ENCODE results near the gene GJB2. TPM values are rescaled to one million over a fixed set of nuclear protein-coding genes. Genes with fewer than 3 reads are reported as not detected.
A peak's percentile ranks its signal among the peaks of the same experiment; 100 is the strongest.

Gene GJB2
- total RNA-seq, 1 donor from 2014 or later = not detected

DNA sequence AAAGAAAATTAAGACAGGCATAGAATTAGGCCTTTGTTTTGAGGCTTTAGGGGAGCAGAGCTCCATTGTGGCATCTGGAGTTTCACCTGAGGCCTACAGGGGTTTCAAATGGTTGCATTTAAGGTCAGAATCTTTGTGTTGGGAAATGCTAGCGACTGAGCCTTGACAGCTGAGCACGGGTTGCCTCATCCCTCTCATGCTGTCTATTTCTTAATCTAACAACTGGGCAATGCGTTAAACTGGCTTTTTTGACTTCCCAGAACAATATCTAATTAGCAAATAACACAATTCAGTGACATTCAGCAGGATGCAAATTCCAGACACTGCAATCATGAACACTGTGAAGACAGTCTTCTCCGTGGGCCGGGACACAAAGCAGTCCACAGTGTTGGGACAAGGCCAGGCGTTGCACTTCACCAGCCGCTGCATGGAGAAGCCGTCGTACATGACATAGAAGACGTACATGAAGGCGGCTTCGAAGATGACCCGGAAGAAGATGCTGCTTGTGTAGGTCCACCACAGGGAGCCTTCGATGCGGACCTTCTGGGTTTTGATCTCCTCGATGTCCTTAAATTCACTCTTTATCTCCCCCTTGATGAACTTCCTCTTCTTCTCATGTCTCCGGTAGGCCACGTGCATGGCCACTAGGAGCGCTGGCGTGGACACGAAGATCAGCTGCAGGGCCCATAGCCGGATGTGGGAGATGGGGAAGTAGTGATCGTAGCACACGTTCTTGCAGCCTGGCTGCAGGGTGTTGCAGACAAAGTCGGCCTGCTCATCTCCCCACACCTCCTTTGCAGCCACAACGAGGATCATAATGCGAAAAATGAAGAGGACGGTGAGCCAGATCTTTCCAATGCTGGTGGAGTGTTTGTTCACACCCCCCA lies 3.8 kb downstream of the GJB2 start:
- Mint-ChIP-seq H3K4me1 (ENCODE audit: low read depth, unreplicated experiment) (peaks cover 19% of the 10 kb centered on the region), H3K27me3 (ENCODE audit: unreplicated experiment) (peaks cover 10% of the 10 kb centered on the region), H3K4me3 (ENCODE audit: unreplicated experiment) (no peak overlapping the region), H3K36me3 (ENCODE audit: unreplicated experiment) (peaks cover 6% of the 10 kb centered on the region), H3K27ac (ENCODE audit: unreplicated experiment) (no peak overlapping the region), H3K9me3 (ENCODE audit: unreplicated experiment) (peaks cover 3% of the 10 kb centered on the region)
- TF ChIP-seq, protein P1, sequence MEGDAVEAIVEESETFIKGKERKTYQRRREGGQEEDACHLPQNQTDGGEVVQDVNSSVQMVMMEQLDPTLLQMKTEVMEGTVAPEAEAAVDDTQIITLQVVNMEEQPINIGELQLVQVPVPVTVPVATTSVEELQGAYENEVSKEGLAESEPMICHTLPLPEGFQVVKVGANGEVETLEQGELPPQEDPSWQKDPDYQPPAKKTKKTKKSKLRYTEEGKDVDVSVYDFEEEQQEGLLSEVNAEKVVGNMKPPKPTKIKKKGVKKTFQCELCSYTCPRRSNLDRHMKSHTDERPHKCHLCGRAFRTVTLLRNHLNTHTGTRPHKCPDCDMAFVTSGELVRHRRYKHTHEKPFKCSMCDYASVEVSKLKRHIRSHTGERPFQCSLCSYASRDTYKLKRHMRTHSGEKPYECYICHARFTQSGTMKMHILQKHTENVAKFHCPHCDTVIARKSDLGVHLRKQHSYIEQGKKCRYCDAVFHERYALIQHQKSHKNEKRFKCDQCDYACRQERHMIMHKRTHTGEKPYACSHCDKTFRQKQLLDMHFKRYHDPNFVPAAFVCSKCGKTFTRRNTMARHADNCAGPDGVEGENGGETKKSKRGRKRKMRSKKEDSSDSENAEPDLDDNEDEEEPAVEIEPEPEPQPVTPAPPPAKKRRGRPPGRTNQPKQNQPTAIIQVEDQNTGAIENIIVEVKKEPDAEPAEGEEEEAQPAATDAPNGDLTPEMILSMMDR (IDR thresholded peaks at IDR 0.05; ENCODE audit: partially characterized antibody, unreplicated experiment) = no peak
- peak; percentile 47 for DNase-seq

DNA sequence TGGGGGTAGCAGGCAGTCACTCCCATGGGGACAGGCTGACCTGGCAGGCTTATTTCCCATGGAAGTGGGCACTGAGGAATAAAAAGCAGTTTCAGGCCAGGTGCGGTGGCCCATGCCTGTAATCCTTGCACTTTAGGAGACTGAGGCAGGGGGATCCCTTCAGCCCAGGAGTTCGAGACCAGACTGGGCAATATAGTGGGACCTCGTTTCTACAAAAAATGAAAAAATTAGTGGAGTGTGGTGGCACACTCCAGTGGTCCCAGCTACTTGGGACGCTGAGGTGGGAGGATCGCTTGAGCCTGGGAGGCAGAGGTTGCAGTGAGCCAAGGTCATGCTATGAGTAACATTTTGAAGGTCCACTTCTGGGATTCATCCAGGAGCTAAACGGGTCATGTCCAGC lies 6.0 kb downstream of the GJB2 start:
- TF ChIP-seq, protein P1 (IDR thresholded peaks at IDR 0.05; ENCODE audit: partially characterized antibody, unreplicated experiment) = no peak
- DNase-seq = no peak
- Mint-ChIP-seq H3K4me1 (ENCODE audit: low read depth, unreplicated experiment) (peaks cover 22% of the 10 kb centered on the region), H3K27me3 (ENCODE audit: unreplicated experiment) (peaks cover 10% of the 10 kb centered on the region), H3K9me3 (ENCODE audit: unreplicated experiment) (peaks cover 3% of the 10 kb centered on the region), H3K36me3 (ENCODE audit: unreplicated experiment) (peaks cover 6% of the 10 kb centered on the region), H3K27ac (ENCODE audit: unreplicated experiment) (no peak overlapping the region), H3K4me3 (ENCODE audit: unreplicated experiment) (no peak overlapping the region)

DNA sequence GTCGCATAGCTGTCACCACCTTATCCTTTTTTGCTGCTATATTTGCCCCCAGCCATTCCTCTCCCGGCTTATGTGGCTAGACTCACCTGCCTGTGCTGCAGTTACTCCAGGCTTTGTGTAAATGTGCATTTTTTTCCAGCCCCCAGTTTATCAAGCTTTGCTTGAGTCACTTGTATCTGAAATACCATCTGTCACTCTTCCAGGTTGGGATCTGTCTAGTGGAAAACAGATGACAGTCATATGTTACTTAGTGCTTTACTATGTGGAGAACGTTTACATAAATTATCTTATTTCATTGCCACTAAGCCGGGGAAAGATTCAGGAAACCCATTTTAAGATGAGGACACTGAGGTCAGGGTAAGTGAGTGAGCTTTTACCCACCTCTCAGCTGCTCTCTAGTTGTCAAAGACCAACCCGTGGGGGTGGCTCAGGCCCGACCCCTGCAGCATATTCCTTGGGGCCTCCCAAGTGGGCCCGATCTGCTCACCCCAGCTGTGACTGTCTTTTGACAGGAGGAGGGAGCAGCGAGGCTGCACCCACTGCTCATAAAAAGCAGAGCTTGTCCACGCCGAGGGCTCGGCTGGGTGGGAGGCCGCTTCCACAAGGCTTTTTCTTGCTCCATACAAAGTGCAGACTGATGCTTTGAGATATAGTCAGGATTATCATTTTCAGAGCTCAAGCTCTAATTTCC lies 7.2 kb downstream of the GJB2 start:
- Mint-ChIP-seq H3K36me3 (ENCODE audit: unreplicated experiment) (peaks cover 2% of the 10 kb centered on the region), H3K9me3 (ENCODE audit: unreplicated experiment) (peaks cover 3% of the 10 kb centered on the region), H3K27me3 (ENCODE audit: unreplicated experiment) (peaks cover 6% of the 10 kb centered on the region), H3K27ac (ENCODE audit: unreplicated experiment) (peak overlapping the region; percentile 67), H3K4me3 (ENCODE audit: unreplicated experiment) (peak overlapping the region; percentile 56), H3K4me1 (ENCODE audit: low read depth, unreplicated experiment) (peaks cover 22% of the 10 kb centered on the region)
- TF ChIP-seq, protein P1 (IDR thresholded peaks at IDR 0.05; ENCODE audit: partially characterized antibody, unreplicated experiment) = no peak
- DNase-seq = no peak

DNA sequence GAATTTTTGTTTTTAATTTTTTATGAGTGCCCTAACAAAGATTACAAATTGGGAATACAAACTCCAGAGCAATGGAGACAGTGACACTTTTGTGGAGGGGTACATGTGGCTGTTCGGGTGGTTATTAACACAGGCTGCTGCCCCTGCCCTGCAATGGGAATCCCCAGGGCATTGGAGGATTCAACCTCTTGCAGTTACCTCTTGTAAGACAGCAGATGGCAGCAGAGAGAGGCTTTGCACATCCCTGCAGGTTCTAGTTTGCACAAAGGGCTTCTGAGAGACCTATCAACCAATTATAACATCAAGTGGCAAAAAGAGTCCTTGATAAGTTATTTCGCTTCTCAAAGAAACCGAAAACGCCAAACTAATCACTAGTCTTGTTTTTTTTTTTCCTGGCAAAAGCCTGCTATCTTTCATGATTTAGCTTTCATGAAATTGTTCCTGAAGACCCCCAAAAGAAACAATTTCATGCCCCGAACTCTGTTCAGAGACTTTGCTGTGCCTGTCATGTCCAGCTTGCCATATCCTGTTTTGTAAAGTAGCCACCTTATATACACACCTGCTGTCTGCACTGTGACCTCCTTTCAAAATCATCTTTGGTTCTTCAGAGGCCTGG lies 10.4 kb downstream of the GJB2 start:
- H3K9me3 Mint-ChIP-seq (ENCODE audit: unreplicated experiment) = peaks cover 8% of the 10 kb centered on the region
- H3K27me3 Mint-ChIP-seq (ENCODE audit: unreplicated experiment) = peaks cover 8% of the 10 kb centered on the region
- no peak overlapping the region for H3K27ac Mint-ChIP-seq (ENCODE audit: unreplicated experiment)
- H3K36me3 Mint-ChIP-seq (ENCODE audit: unreplicated experiment) = peaks cover 4% of the 10 kb centered on the region
- TF ChIP-seq, protein P1 (IDR thresholded peaks at IDR 0.05; ENCODE audit: partially characterized antibody, unreplicated experiment) = peak; percentile 81
- DNase-seq = no peak
- no peak overlapping the region for H3K4me3 Mint-ChIP-seq (ENCODE audit: unreplicated experiment)
- peaks cover 22% of the 10 kb centered on the region for H3K4me1 Mint-ChIP-seq (ENCODE audit: low read depth, unreplicated experiment)

All from glutamatergic neuron (in vitro differentiated cells).